AG04449 (cell line): Measurements from ENCODE around the gene VPS26A.

Experiments used
- CTCF ChIA-PET: fragments of 350-600 bp; formaldehyde crosslinking; extraction: SDS; loops from one replicate; lab custom pipeline; 2021; ENCODE audit warnings: antibody characterized with exemption; lab: Yijun Ruan, JAX
- POLR2A ChIA-PET: fragments of 400-600, 350-600 bp; formaldehyde crosslinking; extraction: SDS; loops from one replicate; lab custom pipeline; 2020; ENCODE audit warnings: antibody characterized with exemption, inconsistent platforms; lab: Yijun Ruan, JAX
- DNase-seq: peaks from one replicate; pipeline ENCODE4 v3.0.0-alpha.2; 2010; ENCODE audit warnings: low read depth, low spot score
- H3K4me3 ChIP-seq: 2 replicates; pipeline ENCODE4 v1.5.1; 2011; ENCODE audit warnings: low read depth, mild to moderate bottlenecking, control low read depth, low read length
- CTCF ChIP-seq: IDR thresholded peaks from one replicate; pipeline ENCODE4 v1.5.1; 2011; ENCODE audit warnings: mild to moderate bottlenecking, moderate library complexity, low read length, control low read depth, inconsistent platforms; ENCODE audit not compliant: insufficient read depth; ENCODE audit errors: missing control alignments

VPS26A gene

GRCh38 chr10:69100136-69100872 is 23.7 kb upstream of the VPS26A start:
- TF ChIP-seq CTCF = no peak
- ChIA-PET CTCF (interaction anchor here (1.2 to 16.7 kb wide), 3 partner anchors 8 to 111 kb away, joined by 4 to 416 read pairs (median 4); no protein-coding TSS in a partner anchor), POLR2A (no interaction called here)
- DNase-seq = no peak
- H3K4me3 ChIP-seq = no peak overlapping the region

- no peak for TF ChIP-seq CTCF
- DNase-seq = no peak
- CTCF ChIA-PET = interaction anchor here (4.9 to 16.7 kb wide), 2 partner anchors 8 to 93 kb away, joined by 40 to 416 read pairs; no protein-coding TSS in a partner anchor
- POLR2A ChIA-PET = no interaction called here
- no peak overlapping the region for H3K4me3 ChIP-seq
Observed at GRCh38 chr10:69101451-69102095, 22.4 kb upstream of the VPS26A start.

- CTCF ChIA-PET = interaction anchor here (1.6 to 16.7 kb wide), 3 partner anchors 9 to 94 kb away, joined by 4 to 416 read pairs (median 40); no protein-coding TSS in a partner anchor
- POLR2A ChIA-PET = no interaction called here
- no peak for DNase-seq
- H3K4me3 ChIP-seq = no peak overlapping the region
- TF ChIP-seq CTCF = no peak
Observed at GRCh38 chr10:69102440-69102839, 21.5 kb upstream of the VPS26A start.

GRCh38 chr10:69103784-69104183 is 20.2 kb upstream of the VPS26A start:
- DNase-seq = no peak
- H3K4me3 ChIP-seq = no peak overlapping the region
- POLR2A ChIA-PET = no interaction called here
- TF ChIP-seq CTCF = no peak
- CTCF ChIA-PET = interaction anchor here (0.9 to 4.9 kb wide), 3 partner anchors 10 to 13 kb away, joined by 3 to 40 read pairs (median 4); no protein-coding TSS in a partner anchor

GRCh38 chr10:69104994-69105790 is 18.8 kb upstream of the VPS26A start:
- CTCF ChIA-PET = interaction anchor here (0.7 to 4.9 kb wide), 7 partner anchors 12 to 100 kb away, joined by 3 to 40 read pairs (median 3); no protein-coding TSS in a partner anchor
- POLR2A ChIA-PET = no interaction called here
- no peak for DNase-seq
- H3K4me3 ChIP-seq = no peak overlapping the region
- TF ChIP-seq CTCF = no peak
